Psoas muscle (tissue), 8 donors: ENCODE data around the gene FADS2. TPM values are rescaled to one million over a fixed set of nuclear protein-coding genes. Genes with fewer than 3 reads are reported as not detected.

ENCODE experiments used
- ATAC-seq, 4 donors: fragments of 200-7000 bp; cut with Tn5 transposase; one replicate each; pipeline ENCODE4 v1.9.1; 2020; ENCODE audit warnings: moderate library complexity in 3 of 4, mild to moderate bottlenecking in 2 of 4
- DNase-seq, 2 donors: peaks; one replicate each; pipeline ENCODE4 v3.0.0-alpha.2; 2020
- H3K27ac ChIP-seq: fragments of 200-600 bp; one replicate; pipeline ENCODE4 v1.8.0; 2022
- H3K27me3 ChIP-seq, 3 donors: fragments of 200-600 bp in 1 of 3; one replicate each; pipeline versions ENCODE4 v1.6.1 to v1.8.0; 2013 to 2022; ENCODE audit warnings: low read length in 2 of 3, mild to moderate bottlenecking in 2 of 3, moderate library complexity in 1 of 3; ENCODE audit not compliant: insufficient read depth in 3 of 3
- H3K36me3 ChIP-seq, 2 donors: fragments of 200-600 bp in 1 of 2; one replicate each; pipeline versions ENCODE4 v1.6.1 to v1.8.0; 2013 to 2022; ENCODE audit warnings: low read depth in 1 of 2, mild to moderate bottlenecking in 1 of 2, moderate library complexity in 1 of 2; ENCODE audit not compliant: insufficient read depth in 1 of 2
- H3K4me1 ChIP-seq: fragments of 200-600 bp; one replicate; pipeline ENCODE4 v1.8.0; 2022
- H3K4me3 ChIP-seq: fragments of 200-600 bp; one replicate; pipeline ENCODE4 v1.8.0; 2022; ENCODE audit warnings: mild to moderate bottlenecking
- H3K9me3 ChIP-seq: fragments of 200-600 bp; one replicate; pipeline ENCODE4 v1.8.0; 2022
- CTCF ChIP-seq: fragments of 200-600 bp; IDR thresholded peaks from one replicate; pipeline ENCODE4 v1.8.0; 2022; ENCODE audit warnings: antibody characterized with exemption
- WGBS, 3 donors: extraction: QIAGEN DNeasy Blood & Tissue Kit; methylation state at CpG; one replicate each; pipeline versions ENCODE4 v1.1.6 to v1.1.7; 2013; 5-methylcytosine and 5-hydroxymethylcytosine counted together
- intact Hi-C, 2 donors: fragments of 100-400 bp; cut with DNase I; formaldehyde crosslinking; loops; one replicate each; pipeline versions ENCODE4 v1.11.0 to v1.14.2; 2022
- polyA plus RNA-seq, 3 donors: library from polyadenylated mRNA; stranded (reverse); fragments of 200-250 nt; gene quantifications; one replicate each; pipeline ENCODE4 v1.2.3, GENCODE V29; 2013
- total RNA-seq, 4 donors: library from RNA; stranded (reverse); fragmentation: NEBNext Ultra II Directional in 2 of 4; extraction: Animal tissue kit (Norgen Biotek cat#: 25700) in 2 of 4; gene quantifications; one replicate each; pipeline versions ENCODE4 v1.2.1 to v1.2.4, GENCODE V29; 2021 to 2023
- donor health status: healthy with polysubstance abuse.
- donor health status: DM: no; HTN: no; CAD: no; lungs with moderate emphysema.
- donor health status: Bipolar disorder and iron deficiency.
- donor health status: healthy.
- donor health status: DM: yes; HTN: yes; CAD: no.
- donor health status: DM: no; HTN: no; CAD: no.
- donor health status: DM: no; HTN: no; CAD: no.
- donor health status: DM: yes; HTN: yes; CAD: no.

FADS2 gene
- total and polyA plus RNA-seq, 7 donors, result 2.2 to 8.4 (median 5.5) TPM

- H3K9me3 ChIP-seq, result no peaks in the 10 kb centered on the region
- ATAC-seq (no peak), DNase-seq (no peak)
- intact Hi-C loops, result no loop called here
- H3K4me3 ChIP-seq, result no peak overlapping the region
- no peaks in the 10 kb centered on the region for H3K4me1 ChIP-seq
- TF ChIP-seq CTCF, result no peak
- 86 to 90% (median 88%) methylated on average over 10 of the region's 10 CpGs for WGBS, 3 donors
- H3K36me3 ChIP-seq, result peaks cover 0 to 21% of the 10 kb centered on the region in 2 donors
- H3K27ac ChIP-seq, result no peak overlapping the region
- no peaks in the 10 kb centered on the region for H3K27me3 ChIP-seq
These were observed 73.3 kb downstream of the FADS2 start for GRCh38 chr11:61901397-61901796.

- intact Hi-C loops, result no loop called here
- H3K4me3 ChIP-seq, result no peak overlapping the region
- DNase-seq, result no peak
- no peaks in the 10 kb centered on the region for H3K9me3 ChIP-seq
- H3K27me3 ChIP-seq, result no peaks in the 10 kb centered on the region
- H3K36me3 ChIP-seq, result peaks cover 0 to 21% of the 10 kb centered on the region in 2 donors
- H3K4me1 ChIP-seq, result no peaks in the 10 kb centered on the region
- no peak for ATAC-seq
- no peak for TF ChIP-seq CTCF
- no peak overlapping the region for H3K27ac ChIP-seq
- WGBS, 3 donors, result 76 to 82% (median 79%) methylated on average over 11 of the region's 11 CpGs
These were observed 74.2 kb downstream of the FADS2 start for GRCh38 chr11:61902313-61902712.

- no peaks in the 10 kb centered on the region for H3K4me1 ChIP-seq
- 94 to 100% (median 100%) methylated on average over 3 of the region's 3 CpGs for WGBS, 3 donors
- H3K27ac ChIP-seq, result no peak overlapping the region
- ATAC-seq (no peak), DNase-seq (no peak)
- intact Hi-C loops, result no loop called here
- no peak overlapping the region for H3K4me3 ChIP-seq
- no peaks in the 10 kb centered on the region for H3K9me3 ChIP-seq
- H3K27me3 ChIP-seq, result no peaks in the 10 kb centered on the region
- peaks cover 0 to 21% of the 10 kb centered on the region in 2 donors for H3K36me3 ChIP-seq
- TF ChIP-seq CTCF, result no peak
These were observed 75.7 kb downstream of the FADS2 start for GRCh38 chr11:61903845-61904244.

GRCh38 chr11:61904539-61905048 is 76.5 kb downstream of the FADS2 start:
- no peak overlapping the region for H3K4me3 ChIP-seq
- 69 to 76% (median 71%) methylated on average over 17 to 19 of the region's 19 CpGs for WGBS, 3 donors
- no peaks in the 10 kb centered on the region for H3K27me3 ChIP-seq
- intact Hi-C loops, result no loop called here
- H3K4me1 ChIP-seq, result no peaks in the 10 kb centered on the region
- ATAC-seq (no peak), DNase-seq (no peak)
- TF ChIP-seq CTCF, result no peak
- no peak overlapping the region for H3K27ac ChIP-seq
- H3K36me3 ChIP-seq, result peaks cover 0 to 21% of the 10 kb centered on the region in 2 donors
- H3K9me3 ChIP-seq, result no peaks in the 10 kb centered on the region

- Histone ChIP-seq H3K9me3 (no peaks in the 10 kb centered on the region), H3K4me1 (no peaks in the 10 kb centered on the region), H3K4me3 (no peak overlapping the region), H3K27me3 (no peaks in the 10 kb centered on the region), H3K36me3 (peaks cover 0 to 21% of the 10 kb centered on the region in 2 donors), H3K27ac (no peak overlapping the region)
- WGBS, 3 donors, result 90 to 93% (median 93%) methylated on average over 13 of the region's 13 CpGs
- ATAC-seq, result no peak
- no peak for TF ChIP-seq CTCF
- intact Hi-C loops, result no loop called here
- no peak for DNase-seq
These were observed 77.1 kb downstream of the FADS2 start for GRCh38 chr11:61905067-61905696.
